CMK (cell line): ENCODE measurements around the gene MTMR3.
"Not testable (repeated sequence)": the region's sequence is repeated elsewhere in the genome, so short reads cannot be mapped to it uniquely, and the experiment has no call there.

ENCODE experiments used
- DNase-seq: peaks from one replicate; pipeline ENCODE4 v3.0.0-alpha.2; 2010; ENCODE audit warnings: low read depth

Gene MTMR3

GRCh38 chr22:30054067-30054763 is 171.2 kb downstream of the MTMR3 start:
- DNase-seq = no peak

GRCh38 chr22:30054764-30055069 is 171.7 kb downstream of the MTMR3 start:
- DNase-seq = no peak

GRCh38 chr22:30056015-30056414 is 173.0 kb downstream of the MTMR3 start:
- DNase-seq = no peak

GRCh38 chr22:30057375-30057774 is 174.4 kb downstream of the MTMR3 start:
- no peak for DNase-seq

GRCh38 chr22:30059346-30060020 is 176.5 kb downstream of the MTMR3 start:
- DNase-seq = not testable (repeated sequence)

GRCh38 chr22:30061094-30061493 is 178.1 kb downstream of the MTMR3 start:
- DNase-seq = not testable (repeated sequence)

- no peak for DNase-seq
Measured at GRCh38 chr22:30062259-30062658, 179.3 kb downstream of the MTMR3 start.

GRCh38 chr22:30062950-30063349 is 180.0 kb downstream of the MTMR3 start:
- DNase-seq = no peak

GRCh38 chr22:30064172-30064571 is 181.2 kb downstream of the MTMR3 start:
- DNase-seq = no peak

- DNase-seq = no peak
Measured at GRCh38 chr22:30073743-30074142, 190.8 kb downstream of the MTMR3 start.

GRCh38 chr22:30074147-30074546 is 191.2 kb downstream of the MTMR3 start:
- no peak for DNase-seq

GRCh38 chr22:30074994-30075393 is 192.0 kb downstream of the MTMR3 start:
- DNase-seq = no peak

- DNase-seq = no peak
Measured at GRCh38 chr22:30077279-30077880, 194.4 kb downstream of the MTMR3 start.

GRCh38 chr22:30078320-30079311 is 195.6 kb downstream of the MTMR3 start:
- no peak for DNase-seq

GRCh38 chr22:30079952-30080533 is 197.1 kb downstream of the MTMR3 start, which contains the start of gene HORMAD2:
Gene HORMAD2 (plus strand): TSS chr22:30080464. CDS start chr22:30093953, 13,489 bp downstream.
- DNase-seq = no peak
